Measurements from ENCODE around the gene WNT16.

The WNT16 gene

GRCh38 chr7:121390109-121390508, 61.3 kb downstream of the WNT16 start:
- DNase-seq (ENCODE audit: low read depth in 1 of 2, low spot score in 1 of 2), result no peak

- no peak for DNase-seq (ENCODE audit: low read depth in 1 of 2, low spot score in 1 of 2)
Observed at GRCh38 chr7:121390617-121391016, 61.8 kb downstream of the WNT16 start.
